HG02870 (cell line): ENCODE data around the gene KIF9.
"Not testable (repeated sequence)": the region's sequence is repeated elsewhere in the genome, so short reads cannot be mapped to it uniquely, and the experiment has no call there.

Experiments used
- ATAC-seq: cut with Tn5 transposase; IDR thresholded peaks from one replicate; pipeline ENCODE4 v1.9.1; 2021; ENCODE audit warnings: mild to moderate bottlenecking, moderate library complexity; ENCODE audit not compliant: unreplicated experiment

The KIF9 gene

DNA sequence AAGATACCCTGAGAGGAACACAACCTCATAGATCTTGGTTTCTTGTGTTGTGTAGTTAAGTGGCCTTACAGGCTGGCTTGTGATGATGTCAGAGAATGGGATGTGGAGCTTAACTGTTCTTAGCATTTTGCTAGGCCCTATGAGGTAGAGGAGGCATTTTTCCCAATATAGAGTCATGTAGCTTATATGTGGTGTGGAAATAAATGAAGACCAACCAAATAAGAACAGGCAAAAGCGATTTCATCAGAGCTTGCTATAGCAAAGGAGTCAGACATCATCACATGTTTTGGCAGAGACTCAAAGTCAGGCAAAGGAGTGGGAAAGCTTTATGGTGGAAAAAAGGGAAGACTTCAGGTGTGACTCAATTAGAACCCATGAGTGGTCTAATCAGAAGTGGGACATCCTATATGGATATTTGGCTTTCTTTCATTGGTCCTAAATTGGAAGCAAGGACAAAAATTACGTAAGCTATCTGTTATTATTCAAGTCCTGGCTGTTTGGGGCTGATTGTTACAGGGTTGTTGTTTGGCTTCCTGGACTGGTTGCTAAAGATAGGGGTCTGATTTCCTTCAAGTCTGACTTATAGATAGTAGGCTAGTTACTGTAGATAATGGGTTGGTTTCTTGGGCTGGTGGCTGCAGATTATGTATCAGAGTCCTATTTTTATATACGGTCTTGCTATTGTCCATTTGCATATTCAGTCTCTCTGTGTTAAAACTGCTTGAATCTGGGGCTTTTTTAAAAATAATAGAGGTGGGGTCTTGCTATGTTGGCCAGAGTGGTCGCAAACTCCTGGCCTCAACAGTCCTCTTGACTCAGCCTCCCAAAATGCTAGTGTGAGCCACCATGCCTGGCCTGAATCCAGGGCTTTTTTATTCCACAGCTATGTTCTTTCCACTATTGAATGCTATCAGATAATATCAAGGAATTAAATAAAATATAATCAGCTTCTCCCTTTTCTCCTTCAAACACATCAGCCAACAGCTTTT lies 88.4 kb downstream of the KIF9 start:
- ATAC-seq: no peak

GRCh38 chr3:47186285-47186684 lies 96.3 kb downstream of the KIF9 start:
- no peak for ATAC-seq

GRCh38 chr3:47181685-47182084 lies 100.9 kb downstream of the KIF9 start:
- ATAC-seq: not testable (repeated sequence)

DNA sequence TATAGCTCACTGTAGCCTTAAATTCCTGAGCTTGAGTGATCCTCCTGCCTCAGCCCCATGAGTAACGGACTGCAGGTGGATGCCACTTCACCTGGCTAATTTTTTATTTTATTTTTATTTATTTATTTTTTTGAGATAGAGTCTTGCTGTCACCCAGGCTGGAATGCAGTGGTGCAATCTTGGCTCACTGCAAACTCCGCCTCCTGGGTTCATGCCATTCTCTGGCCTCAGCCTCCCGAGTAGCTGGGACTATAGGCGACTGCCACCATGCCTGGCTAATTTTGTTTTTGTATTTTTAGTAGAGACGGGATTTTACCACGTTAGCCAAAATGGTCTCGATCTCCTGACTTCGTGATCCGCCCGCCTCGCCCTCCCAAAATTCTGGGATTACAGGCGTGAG lies 102.6 kb downstream of the KIF9 start:
- not testable (repeated sequence) for ATAC-seq
